ENCODE data around the gene ISOC2. TPM values are rescaled to one million over a fixed set of nuclear protein-coding genes. Genes with fewer than 3 reads are reported as not detected.

Gene ISOC2
- total and polyA plus RNA-seq, 2 donors (not counting 3 experiments of a cell fraction or from before 2014, with no cell fraction given) = 49.3 to 68.7 TPM

GRCh38 chr19:55437410-55437809, 24.0 kb downstream of the ISOC2 start:
- no peak for TF ChIP-seq POLR2A (IDR thresholded peaks at IDR 0.05; ENCODE audit: low read depth, low read length)
- TF ChIP-seq, protein P1, sequence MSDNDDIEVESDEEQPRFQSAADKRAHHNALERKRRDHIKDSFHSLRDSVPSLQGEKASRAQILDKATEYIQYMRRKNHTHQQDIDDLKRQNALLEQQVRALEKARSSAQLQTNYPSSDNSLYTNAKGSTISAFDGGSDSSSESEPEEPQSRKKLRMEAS (IDR thresholded peaks at IDR 0.05; ENCODE audit: insufficient read depth, insufficient read length) = no peak
- no peak for TF ChIP-seq FOS (IDR thresholded peaks at IDR 0.05; ENCODE audit: borderline replicate concordance, insufficient read depth, low read length)
- TF ChIP-seq CTCF (IDR thresholded peaks at IDR 0.05; ENCODE audit: extremely low read depth in 1 of 2, insufficient read depth in 1 of 2, low read depth in 1 of 2, low read length in 2 of 2) = no peak
- no peak for TF ChIP-seq GATA2 (IDR thresholded peaks at IDR 0.05; ENCODE audit: insufficient read depth, insufficient read length, low read depth, low read length)
- no peak for TF ChIP-seq JUN (IDR thresholded peaks at IDR 0.05; ENCODE audit: borderline replicate concordance, insufficient read depth, insufficient read length, low read depth)
- TF ChIP-seq POLR2AphosphoS5 (IDR thresholded peaks at IDR 0.05; ENCODE audit: insufficient read depth, low read depth, low read length) = no peak
- TF ChIP-seq MYC (IDR thresholded peaks at IDR 0.05; ENCODE audit: low read depth, low read length) = no peak
- no peak for TF ChIP-seq EZH2 (IDR thresholded peaks at IDR 0.05; ENCODE audit: borderline replicate concordance, low read depth, low read length, severe bottlenecking)
- no peak overlapping the region for H3K4me2 ChIP-seq (ENCODE audit: insufficient read depth, low read length)
- no peak overlapping the region for H3K27ac ChIP-seq (ENCODE audit: insufficient read depth, low read depth, low read length)
- peaks cover 23 to 27% of the 10 kb centered on the region in 2 experiments for H3K27me3 ChIP-seq (ENCODE audit: control insufficient read depth in 2 of 2, insufficient read depth in 2 of 2, low read length in 2 of 2)
- no peaks in the 10 kb centered on the region for H4K20me1 ChIP-seq (replicated peaks; ENCODE audit: control insufficient read depth, extremely low read depth, insufficient read depth, low read length)
- peak; percentile 38 for FAIRE-seq
- H3K9me1 ChIP-seq (replicated peaks; ENCODE audit: control insufficient read depth, extremely low read depth, insufficient read depth, low read length) = no peaks in the 10 kb centered on the region
- DNase-seq (ENCODE audit: low read depth, low spot score) = peak; percentile 55
- POLR2A ChIA-PET = interaction anchor here (1.0 kb wide), 1 partner anchor 30 kb away, joined by 3 read pairs; no protein-coding TSS in a partner anchor
- no peaks in the 10 kb centered on the region for H3K4me1 ChIP-seq (ENCODE audit: control insufficient read depth, extremely low read depth, insufficient read depth, low read length)
- no TSS peak for BruUV-seq (replicated peaks)
- H3K9me3 ChIP-seq (replicated peaks; ENCODE audit: control insufficient read depth, insufficient read depth, low read length) = no peaks in the 10 kb centered on the region
- H2AFZ ChIP-seq (ENCODE audit: low read depth, low read length) = no peak overlapping the region
- no peaks in the 10 kb centered on the region for H3K36me3 ChIP-seq (ENCODE audit: control insufficient read depth in 2 of 2, extremely low read depth in 1 of 2, insufficient read depth in 2 of 2, low read length in 2 of 2)
- no peaks in the 10 kb centered on the region for H3K79me2 ChIP-seq (ENCODE audit: control insufficient read depth, insufficient read depth, low read length)
- dilution Hi-C loops (cut with MboI; ENCODE audit: extremely low pct_ligation_motif_present, low sequenced_read_pairs) (no loop called here), intact Hi-C loops (cut with micrococcal nuclease) (no loop called here)
- H3K4me3 ChIP-seq (replicated peaks in 1 of 3; ENCODE audit: insufficient read depth in 1 of 3, low read depth in 1 of 3, low read length in 3 of 3) = no peak overlapping the region
- no peak overlapping the region for H3K9ac ChIP-seq (replicated peaks; ENCODE audit: extremely low read depth, insufficient read depth, low read length)
- CTCF ChIA-PET = interaction anchor here (0.6 to 1.5 kb wide), 13 partner anchors 9 to 296 kb away, joined by 3 to 13 read pairs (median 3); partner anchors contain the start of genes SYT5 and UBE2S
